ENCODE measurements around the gene PRSS12. TPM values are rescaled to one million over a fixed set of nuclear protein-coding genes. Genes with fewer than 3 reads are reported as not detected.

PRSS12 gene
- total RNA-seq, 4 donors from 2014 or later: 2.2 to 9.2 (median 4.3) TPM

- H3K36me3 ChIP-seq: no peaks in the 10 kb centered on the region
- no peak for TF ChIP-seq POLR2A (IDR thresholded peaks at IDR 0.05)
- TF ChIP-seq, protein P1, sequence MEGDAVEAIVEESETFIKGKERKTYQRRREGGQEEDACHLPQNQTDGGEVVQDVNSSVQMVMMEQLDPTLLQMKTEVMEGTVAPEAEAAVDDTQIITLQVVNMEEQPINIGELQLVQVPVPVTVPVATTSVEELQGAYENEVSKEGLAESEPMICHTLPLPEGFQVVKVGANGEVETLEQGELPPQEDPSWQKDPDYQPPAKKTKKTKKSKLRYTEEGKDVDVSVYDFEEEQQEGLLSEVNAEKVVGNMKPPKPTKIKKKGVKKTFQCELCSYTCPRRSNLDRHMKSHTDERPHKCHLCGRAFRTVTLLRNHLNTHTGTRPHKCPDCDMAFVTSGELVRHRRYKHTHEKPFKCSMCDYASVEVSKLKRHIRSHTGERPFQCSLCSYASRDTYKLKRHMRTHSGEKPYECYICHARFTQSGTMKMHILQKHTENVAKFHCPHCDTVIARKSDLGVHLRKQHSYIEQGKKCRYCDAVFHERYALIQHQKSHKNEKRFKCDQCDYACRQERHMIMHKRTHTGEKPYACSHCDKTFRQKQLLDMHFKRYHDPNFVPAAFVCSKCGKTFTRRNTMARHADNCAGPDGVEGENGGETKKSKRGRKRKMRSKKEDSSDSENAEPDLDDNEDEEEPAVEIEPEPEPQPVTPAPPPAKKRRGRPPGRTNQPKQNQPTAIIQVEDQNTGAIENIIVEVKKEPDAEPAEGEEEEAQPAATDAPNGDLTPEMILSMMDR (IDR thresholded peaks at IDR 0.05): no peak
- intact Hi-C loops (cut with DNase I): no loop called here
- H3K27ac ChIP-seq: no peak overlapping the region
- no peak for DNase-seq
- H3K4me1 ChIP-seq: no peaks in the 10 kb centered on the region
- H3K4me3 ChIP-seq: no peak overlapping the region
- no peaks in the 10 kb centered on the region for H3K27me3 ChIP-seq
- H3K9me3 ChIP-seq: peaks cover 0 to 5% (median 4%) of the 10 kb centered on the region in 3 donors
- 68 to 70% methylated on average over 6 of the region's 6 CpGs for WGBS, 2 donors
These were observed 35.8 kb upstream of the PRSS12 start for GRCh38 chr4:118388606-118389005.

- 53 to 61% methylated on average over 3 of the region's 3 CpGs for WGBS, 2 donors
- Histone ChIP-seq H3K4me1 (no peaks in the 10 kb centered on the region), H3K27ac (no peak overlapping the region), H3K27me3 (peaks cover 0 to 3% (median 0%) of the 10 kb centered on the region in 4 donors), H3K4me3 (no peak overlapping the region), H3K9me3 (peaks cover 0 to 4% (median 0%) of the 10 kb centered on the region in 3 donors), H3K36me3 (no peaks in the 10 kb centered on the region)
- intact Hi-C loops (cut with DNase I): no loop called here
- no peak for TF ChIP-seq POLR2A (IDR thresholded peaks at IDR 0.05)
- TF ChIP-seq, protein P1 (IDR thresholded peaks at IDR 0.05): no peak
- DNase-seq: no peak
These were observed 29.1 kb upstream of the PRSS12 start for GRCh38 chr4:118381902-118382301.

GRCh38 chr4:118373614-118374255 is 20.9 kb upstream of the PRSS12 start:
- intact Hi-C loops (cut with DNase I): no loop called here
- H3K36me3 ChIP-seq: no peaks in the 10 kb centered on the region
- DNase-seq: no peak
- no peaks in the 10 kb centered on the region for H3K9me3 ChIP-seq
- TF ChIP-seq POLR2A (IDR thresholded peaks at IDR 0.05): no peak
- TF ChIP-seq, protein P1 (IDR thresholded peaks at IDR 0.05): no peak
- 85 to 86% methylated on average over 4 of the region's 4 CpGs for WGBS, 2 donors
- no peaks in the 10 kb centered on the region for H3K27me3 ChIP-seq
- H3K4me3 ChIP-seq: no peak overlapping the region
- no peak overlapping the region for H3K27ac ChIP-seq
- no peaks in the 10 kb centered on the region for H3K4me1 ChIP-seq

GRCh38 chr4:118372251-118372650 is 19.4 kb upstream of the PRSS12 start:
- H3K4me1 ChIP-seq: no peaks in the 10 kb centered on the region
- WGBS, 2 donors: 78% methylated on average over 4 of the region's 4 CpGs
- intact Hi-C loops (cut with DNase I): no loop called here
- H3K36me3 ChIP-seq: no peaks in the 10 kb centered on the region
- H3K9me3 ChIP-seq: no peaks in the 10 kb centered on the region
- no peak overlapping the region for H3K27ac ChIP-seq
- TF ChIP-seq POLR2A (IDR thresholded peaks at IDR 0.05): no peak
- TF ChIP-seq, protein P1 (IDR thresholded peaks at IDR 0.05): no peak
- H3K27me3 ChIP-seq: no peaks in the 10 kb centered on the region
- DNase-seq: no peak
- H3K4me3 ChIP-seq: no peak overlapping the region

- TF ChIP-seq POLR2A (IDR thresholded peaks at IDR 0.05): no peak
- TF ChIP-seq, protein P1 (IDR thresholded peaks at IDR 0.05): no peak
- no peaks in the 10 kb centered on the region for H3K4me1 ChIP-seq
- intact Hi-C loops (cut with DNase I): no loop called here
- 73 to 81% methylated on average over 6 of the region's 6 CpGs for WGBS, 2 donors
- no peaks in the 10 kb centered on the region for H3K9me3 ChIP-seq
- H3K4me3 ChIP-seq: no peak overlapping the region
- DNase-seq: no peak
- H3K36me3 ChIP-seq: no peaks in the 10 kb centered on the region
- no peak overlapping the region for H3K27ac ChIP-seq
- no peaks in the 10 kb centered on the region for H3K27me3 ChIP-seq
These were observed 16.4 kb upstream of the PRSS12 start for GRCh38 chr4:118369231-118369630.
